Measurements from ENCODE around the gene COL4A5. TPM values are rescaled to one million over a fixed set of nuclear protein-coding genes. Genes with fewer than 3 reads are reported as not detected.

Gene COL4A5
- total RNA-seq, 2 experiments from 2014 or later, result not detected

- ChIA-PET CTCF (no interaction called here), POLR2A (no interaction called here)
- intact Hi-C loops (cut with DNase I, micrococcal nuclease), result no loop called here
- H3K4me3 Mint-ChIP-seq, result no peak overlapping the region
- H3K9me3 Mint-ChIP-seq, result no peaks in the 10 kb centered on the region
- TF ChIP-seq, protein P1, sequence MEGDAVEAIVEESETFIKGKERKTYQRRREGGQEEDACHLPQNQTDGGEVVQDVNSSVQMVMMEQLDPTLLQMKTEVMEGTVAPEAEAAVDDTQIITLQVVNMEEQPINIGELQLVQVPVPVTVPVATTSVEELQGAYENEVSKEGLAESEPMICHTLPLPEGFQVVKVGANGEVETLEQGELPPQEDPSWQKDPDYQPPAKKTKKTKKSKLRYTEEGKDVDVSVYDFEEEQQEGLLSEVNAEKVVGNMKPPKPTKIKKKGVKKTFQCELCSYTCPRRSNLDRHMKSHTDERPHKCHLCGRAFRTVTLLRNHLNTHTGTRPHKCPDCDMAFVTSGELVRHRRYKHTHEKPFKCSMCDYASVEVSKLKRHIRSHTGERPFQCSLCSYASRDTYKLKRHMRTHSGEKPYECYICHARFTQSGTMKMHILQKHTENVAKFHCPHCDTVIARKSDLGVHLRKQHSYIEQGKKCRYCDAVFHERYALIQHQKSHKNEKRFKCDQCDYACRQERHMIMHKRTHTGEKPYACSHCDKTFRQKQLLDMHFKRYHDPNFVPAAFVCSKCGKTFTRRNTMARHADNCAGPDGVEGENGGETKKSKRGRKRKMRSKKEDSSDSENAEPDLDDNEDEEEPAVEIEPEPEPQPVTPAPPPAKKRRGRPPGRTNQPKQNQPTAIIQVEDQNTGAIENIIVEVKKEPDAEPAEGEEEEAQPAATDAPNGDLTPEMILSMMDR (IDR thresholded peaks at IDR 0.05), result no peak
- H3K4me1 Mint-ChIP-seq (ENCODE audit: low read depth), result no peaks in the 10 kb centered on the region
- no peak for ATAC-seq (ENCODE audit: poor library complexity)
- no peaks in the 10 kb centered on the region for H3K36me3 ChIP-seq (ENCODE audit: insufficient read depth, low read length)
- H3K9me3 ChIP-seq (ENCODE audit: control insufficient read depth in 1 of 2, insufficient read depth in 1 of 2, low read length in 2 of 2), result no peaks in the 10 kb centered on the region
- no peak for DNase-seq
- H3K27ac ChIP-seq (ENCODE audit: low read depth in 1 of 2, low read length in 2 of 2), result no peak overlapping the region
- H3K36me3 Mint-ChIP-seq (ENCODE audit: low read depth), result no peaks in the 10 kb centered on the region
- no peak overlapping the region for H3K4me3 ChIP-seq (ENCODE audit: low read length)
- no peaks in the 10 kb centered on the region for H3K4me1 ChIP-seq (ENCODE audit: insufficient read depth, low read length)
- H3K27ac Mint-ChIP-seq, result no peak overlapping the region
- H3K27me3 Mint-ChIP-seq, result peaks cover 14% of the 10 kb centered on the region
- H3K27me3 ChIP-seq (ENCODE audit: control insufficient read depth in 1 of 2, insufficient read depth in 2 of 2, low read length in 2 of 2), result peaks cover 0 to 4% of the 10 kb centered on the region in 2 experiments
Measured at GRCh38 chrX:108726748-108727147, 287.1 kb downstream of the COL4A5 start.

- CTCF ChIA-PET, result no interaction called here
- H3K4me1 Mint-ChIP-seq (ENCODE audit: low read depth), result no peaks in the 10 kb centered on the region
- Histone ChIP-seq H3K27me3 (ENCODE audit: control insufficient read depth in 1 of 2, insufficient read depth in 2 of 2, low read length in 2 of 2) (peaks cover 5 to 21% of the 10 kb centered on the region in 2 experiments), H3K27ac (ENCODE audit: low read depth in 1 of 2, low read length in 2 of 2) (no peak overlapping the region), H3K36me3 (ENCODE audit: insufficient read depth, low read length) (no peaks in the 10 kb centered on the region), H3K4me1 (ENCODE audit: insufficient read depth, low read length) (no peaks in the 10 kb centered on the region), H3K9me3 (ENCODE audit: control insufficient read depth in 1 of 2, insufficient read depth in 1 of 2, low read length in 2 of 2) (peaks cover 0 to 6% of the 10 kb centered on the region in 2 experiments), H3K4me3 (ENCODE audit: low read length) (no peak overlapping the region)
- no peaks in the 10 kb centered on the region for H3K9me3 Mint-ChIP-seq
- no peaks in the 10 kb centered on the region for H3K36me3 Mint-ChIP-seq (ENCODE audit: low read depth)
- intact Hi-C loops (cut with DNase I, micrococcal nuclease), result no loop called here
- H3K27me3 Mint-ChIP-seq, result peaks cover 42% of the 10 kb centered on the region
- no peak overlapping the region for H3K4me3 Mint-ChIP-seq
- DNase-seq, result no peak
- POLR2A ChIA-PET, result no interaction called here
- no peak for ATAC-seq (ENCODE audit: poor library complexity)
- TF ChIP-seq, protein P1 (IDR thresholded peaks at IDR 0.05), result no peak
- H3K27ac Mint-ChIP-seq, result no peak overlapping the region
Measured at GRCh38 chrX:108731153-108731552, 291.5 kb downstream of the COL4A5 start.

GRCh38 chrX:108732630-108733321 is 293.1 kb downstream of the COL4A5 start:
- Histone ChIP-seq H3K27me3 (ENCODE audit: control insufficient read depth in 1 of 2, insufficient read depth in 2 of 2, low read length in 2 of 2) (peaks cover 13 to 31% of the 10 kb centered on the region in 2 experiments), H3K4me1 (ENCODE audit: insufficient read depth, low read length) (no peaks in the 10 kb centered on the region), H3K4me3 (ENCODE audit: low read length) (no peak overlapping the region), H3K27ac (ENCODE audit: low read depth in 1 of 2, low read length in 2 of 2) (no peak overlapping the region), H3K36me3 (ENCODE audit: insufficient read depth, low read length) (no peaks in the 10 kb centered on the region), H3K9me3 (ENCODE audit: control insufficient read depth in 1 of 2, insufficient read depth in 1 of 2, low read length in 2 of 2) (peaks cover 0 to 13% of the 10 kb centered on the region in 2 experiments)
- Mint-ChIP-seq H3K4me3 (no peak overlapping the region), H3K36me3 (ENCODE audit: low read depth) (no peaks in the 10 kb centered on the region), H3K9me3 (no peaks in the 10 kb centered on the region), H3K27ac (no peak overlapping the region), H3K4me1 (ENCODE audit: low read depth) (no peaks in the 10 kb centered on the region), H3K27me3 (peaks cover 49% of the 10 kb centered on the region)
- CTCF ChIA-PET, result no interaction called here
- no peak for DNase-seq
- ATAC-seq (ENCODE audit: poor library complexity), result no peak
- POLR2A ChIA-PET, result no interaction called here
- intact Hi-C loops (cut with DNase I, micrococcal nuclease), result no loop called here
- TF ChIP-seq, protein P1 (IDR thresholded peaks at IDR 0.05), result no peak
